Activated naive CD4-positive, alpha-beta T cell treated with anti-CD3 and anti-CD28 coated beads, Interleukin-2, amount 50 U/mL, for 16 hours (primary cell): ENCODE data around the gene BORA.
"Not testable (repeated sequence)": the region's sequence is repeated elsewhere in the genome, so short reads cannot be mapped to it uniquely, and the experiment has no call there.

Experiments
- DNase-seq: peaks from one replicate; pipeline ENCODE4 v3.0.0-alpha.2; 2020

Gene BORA

GRCh38 chr13:72774019-72774418 lies 46.3 kb downstream of the BORA start:
- no peak for DNase-seq

- DNase-seq, result peak; percentile 98
These were observed 54.0 kb downstream of the BORA start, which contains the start of the genes DIS3 and PIBF1 for GRCh38 chr13:72781451-72782439. TSS of gene DIS3 (minus strand) at chr13:72781900. CDS start at chr13:72781832, 68 bp downstream. TSS of gene PIBF1 (plus strand) at chr13:72782133. CDS start at chr13:72783470, 1,337 bp downstream.

GRCh38 chr13:72782717-72783116 lies 55.0 kb downstream of the BORA start:
- no peak for DNase-seq

GRCh38 chr13:72784679-72785078 lies 57.0 kb downstream of the BORA start:
- not testable (repeated sequence) for DNase-seq

- DNase-seq, result no peak
These were observed 61.1 kb downstream of the BORA start for GRCh38 chr13:72788831-72789230.

- no peak for DNase-seq
These were observed 64.9 kb downstream of the BORA start for GRCh38 chr13:72792640-72793039.

GRCh38 chr13:72798817-72799216 lies 71.1 kb downstream of the BORA start:
- DNase-seq, result no peak

GRCh38 chr13:72804301-72804700 lies 76.6 kb downstream of the BORA start:
- no peak for DNase-seq
